Measurements from ENCODE around the gene SGPL1. TPM values are rescaled to one million over a fixed set of nuclear protein-coding genes. Genes with fewer than 3 reads are reported as not detected.

SGPL1 gene
- total RNA-seq, 4 donors from 2014 or later = 58.0 to 120 (median 74.0) TPM

DNA sequence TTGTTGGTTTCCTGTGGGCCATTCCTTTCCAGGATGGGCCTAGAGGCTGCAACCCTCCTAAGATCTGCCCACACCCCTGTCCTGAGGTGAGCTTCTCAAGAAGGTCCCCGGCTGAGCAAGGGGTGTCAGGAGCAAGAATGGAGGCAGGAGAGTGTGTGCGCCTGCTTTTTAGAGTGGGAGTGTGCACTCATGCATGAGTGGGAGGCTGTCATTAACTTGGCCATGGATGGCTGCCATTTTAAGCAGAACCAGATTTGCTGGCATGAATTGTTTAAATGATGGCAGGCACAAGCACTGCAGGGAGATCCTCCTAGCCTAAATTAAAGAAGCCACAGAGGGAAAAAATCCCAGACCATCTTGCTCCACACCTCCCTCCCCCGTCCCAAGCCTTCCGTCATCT, 2.9 kb upstream of the SGPL1 start:
- no peak for DNase-seq (ENCODE audit: low spot score in 2 of 2)
- intact Hi-C loops (cut with DNase I; ENCODE audit: low total_unique reads) = loop anchor here (10.0 kb wide), 1 partner anchor 72 kb away; the partner anchor contains the start of gene PCBD1
- H3K4me3 ChIP-seq (ENCODE audit: low read depth, poor library complexity, severe bottlenecking) = no peak overlapping the region
- 77 to 78% methylated on average over 4 of the region's 4 CpGs for WGBS, 2 donors
- TF ChIP-seq, protein P1, sequence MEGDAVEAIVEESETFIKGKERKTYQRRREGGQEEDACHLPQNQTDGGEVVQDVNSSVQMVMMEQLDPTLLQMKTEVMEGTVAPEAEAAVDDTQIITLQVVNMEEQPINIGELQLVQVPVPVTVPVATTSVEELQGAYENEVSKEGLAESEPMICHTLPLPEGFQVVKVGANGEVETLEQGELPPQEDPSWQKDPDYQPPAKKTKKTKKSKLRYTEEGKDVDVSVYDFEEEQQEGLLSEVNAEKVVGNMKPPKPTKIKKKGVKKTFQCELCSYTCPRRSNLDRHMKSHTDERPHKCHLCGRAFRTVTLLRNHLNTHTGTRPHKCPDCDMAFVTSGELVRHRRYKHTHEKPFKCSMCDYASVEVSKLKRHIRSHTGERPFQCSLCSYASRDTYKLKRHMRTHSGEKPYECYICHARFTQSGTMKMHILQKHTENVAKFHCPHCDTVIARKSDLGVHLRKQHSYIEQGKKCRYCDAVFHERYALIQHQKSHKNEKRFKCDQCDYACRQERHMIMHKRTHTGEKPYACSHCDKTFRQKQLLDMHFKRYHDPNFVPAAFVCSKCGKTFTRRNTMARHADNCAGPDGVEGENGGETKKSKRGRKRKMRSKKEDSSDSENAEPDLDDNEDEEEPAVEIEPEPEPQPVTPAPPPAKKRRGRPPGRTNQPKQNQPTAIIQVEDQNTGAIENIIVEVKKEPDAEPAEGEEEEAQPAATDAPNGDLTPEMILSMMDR (IDR thresholded peaks at IDR 0.05) = no peak
- no peak for TF ChIP-seq POLR2A (IDR thresholded peaks at IDR 0.05)

DNA sequence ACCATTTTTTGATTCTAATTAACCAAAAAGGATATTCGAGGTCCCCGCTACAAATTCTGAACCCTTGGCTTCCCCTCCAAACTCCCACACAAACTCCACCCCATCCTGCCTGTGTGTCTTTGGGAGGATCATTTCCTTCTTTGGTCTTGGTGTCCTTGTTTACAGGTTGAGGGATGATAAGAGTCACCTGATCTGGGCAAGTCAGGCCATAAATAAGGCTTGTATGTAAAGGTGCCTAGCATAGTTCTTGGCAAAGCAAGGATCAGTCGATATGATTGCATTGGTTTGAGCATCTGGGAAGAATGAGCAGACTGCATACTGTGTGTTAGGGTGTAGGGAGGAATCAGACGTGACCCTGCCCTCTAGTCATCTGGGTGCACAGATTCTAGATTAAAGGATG, 1.6 kb upstream of the SGPL1 start:
- no peak overlapping the region for H3K4me3 ChIP-seq (ENCODE audit: low read depth, poor library complexity, severe bottlenecking)
- WGBS, 2 donors = 82 to 84% methylated on average over 4 of the region's 4 CpGs
- intact Hi-C loops (cut with DNase I; ENCODE audit: low total_unique reads) = loop anchor here (10.0 kb wide), 1 partner anchor 71 kb away; the partner anchor contains the start of gene PCBD1
- TF ChIP-seq, protein P1 (IDR thresholded peaks at IDR 0.05) = no peak
- TF ChIP-seq POLR2A (IDR thresholded peaks at IDR 0.05) = no peak
- DNase-seq (ENCODE audit: low spot score in 2 of 2) = no peak

GRCh38 chr10:70816220-70816894, 609 bp downstream of the SGPL1 start:
- intact Hi-C loops (cut with DNase I; ENCODE audit: low total_unique reads) = loop anchor here (10.0 kb wide), 1 partner anchor 68 kb away; the partner anchor contains the start of gene PCBD1
- DNase-seq (ENCODE audit: low spot score in 2 of 2) = peak; percentile 64 to 91
- TF ChIP-seq, protein P1 (IDR thresholded peaks at IDR 0.05) = no peak
- TF ChIP-seq POLR2A (IDR thresholded peaks at IDR 0.05) = no peak
- WGBS, 2 donors = 1 to 3% methylated on average over 14 to 25 of the region's 43 CpGs
- peak overlapping the region; percentile 78 for H3K4me3 ChIP-seq (ENCODE audit: low read depth, poor library complexity, severe bottlenecking)

- intact Hi-C loops (cut with DNase I; ENCODE audit: low total_unique reads) = no loop called here
- 90 to 91% methylated on average over 4 of the region's 4 CpGs for WGBS, 2 donors
- DNase-seq (ENCODE audit: low spot score in 2 of 2) = no peak
- no peak overlapping the region for H3K4me3 ChIP-seq (ENCODE audit: low read depth, poor library complexity, severe bottlenecking)
- TF ChIP-seq POLR2A (IDR thresholded peaks at IDR 0.05) = no peak
- TF ChIP-seq, protein P1 (IDR thresholded peaks at IDR 0.05) = no peak
These were observed 5.4 kb downstream of the SGPL1 start for GRCh38 chr10:70820976-70821750.

GRCh38 chr10:70822076-70822820, 6.5 kb downstream of the SGPL1 start:
- no peak for DNase-seq (ENCODE audit: low spot score in 2 of 2)
- H3K4me3 ChIP-seq (ENCODE audit: low read depth, poor library complexity, severe bottlenecking) = no peak overlapping the region
- TF ChIP-seq POLR2A (IDR thresholded peaks at IDR 0.05) = no peak
- TF ChIP-seq, protein P1 (IDR thresholded peaks at IDR 0.05) = no peak
- WGBS, 2 donors = 91 to 97% methylated on average over 2 of the region's 2 CpGs
- intact Hi-C loops (cut with DNase I; ENCODE audit: low total_unique reads) = no loop called here
